Activated effector memory CD4-positive, alpha-beta T cell treated with anti-CD3 and anti-CD28 coated beads, Interleukin-2, amount 50 U/mL, for 16 hours (primary cell): Measurements from ENCODE around the gene DZANK1.
"Not testable (repeated sequence)": the region's sequence is repeated elsewhere in the genome, so short reads cannot be mapped to it uniquely, and the experiment has no call there.

Experiments used
- DNase-seq: peaks from one replicate; pipeline ENCODE4 v3.0.0-alpha.2; 2020

DZANK1 gene

GRCh38 chr20:18372296-18372695, 94.5 kb downstream of the DZANK1 start:
- DNase-seq: no peak

GRCh38 chr20:18364768-18365167, 102.1 kb downstream of the DZANK1 start:
- no peak for DNase-seq

DNA sequence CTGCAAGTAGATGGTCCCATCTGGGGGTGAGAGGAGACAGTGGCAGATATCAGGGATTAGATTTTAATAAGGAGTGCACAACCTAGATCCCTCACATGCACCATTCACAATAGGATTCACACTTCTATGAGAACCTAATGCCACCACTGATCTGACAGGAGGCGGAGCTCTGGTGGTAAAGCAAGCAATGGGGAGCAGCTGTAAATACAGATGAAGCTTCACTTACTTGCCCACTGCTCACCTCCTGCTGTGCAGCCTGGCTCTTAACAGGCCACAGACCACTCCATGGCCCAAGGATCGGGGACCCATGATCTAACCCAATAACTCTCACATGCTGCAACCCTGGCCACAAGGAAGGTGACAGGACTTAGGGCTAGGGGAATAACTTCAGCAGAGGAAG, 103.1 kb downstream of the DZANK1 start:
- no peak for DNase-seq

DNA sequence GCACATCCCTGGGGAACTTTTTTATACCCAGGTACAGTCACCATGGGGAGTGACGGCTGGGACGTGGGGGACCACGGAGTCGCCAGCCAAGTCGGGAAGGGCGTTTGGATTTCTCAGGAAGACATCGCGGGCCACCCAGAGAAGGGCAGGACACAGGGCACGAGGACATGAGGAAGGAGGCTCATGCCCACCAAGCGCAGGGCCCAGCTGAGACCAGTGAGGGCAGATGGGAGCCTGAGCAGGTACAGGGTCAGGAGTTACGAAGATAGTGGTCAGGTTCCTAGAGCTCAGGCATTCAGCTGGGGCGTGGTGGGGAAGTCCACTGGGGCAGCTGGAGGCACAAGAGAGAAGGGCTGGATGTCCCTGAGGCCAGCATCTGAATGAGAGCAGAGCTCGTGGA, 103.9 kb downstream of the DZANK1 start:
- DNase-seq: no peak

DNA sequence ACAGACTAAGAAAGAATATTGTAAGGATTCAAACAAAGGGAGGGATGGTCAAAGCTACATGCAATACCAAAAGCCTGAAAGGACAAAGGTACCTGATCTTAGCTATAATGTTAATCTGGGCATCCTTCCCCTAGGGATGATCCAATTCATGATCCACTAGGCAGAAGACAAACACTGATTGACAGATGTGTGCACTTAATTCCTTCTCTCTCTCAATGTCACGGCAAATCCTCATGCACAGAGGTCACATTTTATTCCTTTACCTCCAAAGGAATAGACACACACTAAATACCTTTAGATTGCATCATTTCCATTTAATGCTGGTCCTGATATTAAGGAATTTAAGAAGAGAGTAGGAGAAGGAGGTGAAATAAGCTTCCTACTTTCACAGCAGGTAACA, 105.2 kb downstream of the DZANK1 start:
- DNase-seq: no peak

DNA sequence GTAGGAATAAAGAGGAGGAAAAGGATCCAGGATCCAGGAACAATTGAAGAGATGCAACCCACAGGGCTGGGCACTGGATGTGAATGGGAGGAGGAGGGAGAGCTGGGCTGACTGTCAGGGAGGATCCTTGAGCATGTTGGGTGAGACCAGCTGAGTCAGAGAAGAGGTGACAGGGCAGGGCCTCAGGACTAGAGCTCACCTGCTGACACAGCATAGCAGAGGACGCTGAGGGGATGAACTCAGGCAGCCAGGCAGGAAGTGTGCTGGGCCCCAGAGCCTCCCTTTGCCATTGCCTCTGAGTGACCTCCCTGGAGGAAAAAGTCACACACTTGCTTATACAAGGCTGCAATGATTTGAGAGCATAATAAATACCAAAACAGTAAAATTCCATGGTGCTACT, 106.2 kb downstream of the DZANK1 start:
- DNase-seq: no peak

GRCh38 chr20:18359854-18360253, 107.0 kb downstream of the DZANK1 start:
- no peak for DNase-seq

- DNase-seq: not testable (repeated sequence)
These were observed 117.1 kb downstream of the DZANK1 start for GRCh38 chr20:18349749-18350148.
